ENCODE data around the gene GALNT13. TPM values are rescaled to one million over a fixed set of nuclear protein-coding genes. Genes with fewer than 3 reads are reported as not detected.

GALNT13 gene
- total RNA-seq, 2 experiments from 2014 or later, result not detected

DNA sequence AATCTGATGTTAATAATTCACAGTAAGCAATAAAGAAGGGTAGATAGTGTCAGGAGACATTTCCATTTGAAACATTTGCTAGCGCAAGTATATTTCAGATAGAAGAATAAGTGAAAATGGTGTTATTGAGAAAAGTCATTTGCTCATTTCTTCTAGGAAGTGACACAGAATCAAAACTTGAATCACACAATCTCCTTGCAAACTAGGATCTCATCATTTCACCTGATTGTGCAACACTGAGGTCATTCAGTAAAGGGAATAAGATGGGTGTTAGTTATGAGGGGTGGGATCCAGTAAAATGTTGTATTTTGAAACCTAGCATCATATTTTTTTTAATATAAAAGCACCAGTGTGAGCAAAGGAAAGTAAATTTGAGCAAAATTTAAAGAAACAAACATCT lies 618.8 kb downstream of the GALNT13 start:
- no peak for DNase-seq (ENCODE audit: low spot score)
- no peaks in the 10 kb centered on the region for H3K4me1 ChIP-seq (ENCODE audit: insufficient read depth, low read length, poor library complexity, severe bottlenecking)
- no TSS peak for BruUV-seq (replicated peaks)
- TF ChIP-seq, protein P1, sequence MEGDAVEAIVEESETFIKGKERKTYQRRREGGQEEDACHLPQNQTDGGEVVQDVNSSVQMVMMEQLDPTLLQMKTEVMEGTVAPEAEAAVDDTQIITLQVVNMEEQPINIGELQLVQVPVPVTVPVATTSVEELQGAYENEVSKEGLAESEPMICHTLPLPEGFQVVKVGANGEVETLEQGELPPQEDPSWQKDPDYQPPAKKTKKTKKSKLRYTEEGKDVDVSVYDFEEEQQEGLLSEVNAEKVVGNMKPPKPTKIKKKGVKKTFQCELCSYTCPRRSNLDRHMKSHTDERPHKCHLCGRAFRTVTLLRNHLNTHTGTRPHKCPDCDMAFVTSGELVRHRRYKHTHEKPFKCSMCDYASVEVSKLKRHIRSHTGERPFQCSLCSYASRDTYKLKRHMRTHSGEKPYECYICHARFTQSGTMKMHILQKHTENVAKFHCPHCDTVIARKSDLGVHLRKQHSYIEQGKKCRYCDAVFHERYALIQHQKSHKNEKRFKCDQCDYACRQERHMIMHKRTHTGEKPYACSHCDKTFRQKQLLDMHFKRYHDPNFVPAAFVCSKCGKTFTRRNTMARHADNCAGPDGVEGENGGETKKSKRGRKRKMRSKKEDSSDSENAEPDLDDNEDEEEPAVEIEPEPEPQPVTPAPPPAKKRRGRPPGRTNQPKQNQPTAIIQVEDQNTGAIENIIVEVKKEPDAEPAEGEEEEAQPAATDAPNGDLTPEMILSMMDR (conservative IDR thresholded peaks at IDR 0.05; ENCODE audit: low read length), result no peak
- no peak for TF ChIP-seq EZH2phosphoT487 (IDR thresholded peaks at IDR 0.05; ENCODE audit: borderline replicate concordance, low read depth, low read length)
- H4K20me1 ChIP-seq (ENCODE audit: insufficient read depth, low read length), result no peaks in the 10 kb centered on the region
- H3K9me3 ChIP-seq (ENCODE audit: low read length), result no peaks in the 10 kb centered on the region
- no peaks in the 10 kb centered on the region for H3K9me2 ChIP-seq (ENCODE audit: insufficient read depth, low read length)
- no peak overlapping the region for H3K4me2 ChIP-seq (ENCODE audit: low read length)
- no peak overlapping the region for H2AFZ ChIP-seq (ENCODE audit: low read length)
- no peak overlapping the region for H3K4me3 ChIP-seq (ENCODE audit: low read depth, low read length, poor library complexity, severe bottlenecking)
- no peaks in the 10 kb centered on the region for H3K36me3 ChIP-seq (ENCODE audit: insufficient read depth, low read length)
- no peaks in the 10 kb centered on the region for H3K79me2 ChIP-seq (ENCODE audit: insufficient read depth, low read depth, low read length)
- ChIA-PET POLR2A (no interaction called here), CTCF (ENCODE audit: unreplicated experiment) (no interaction called here)
- no peak overlapping the region for H3K27ac ChIP-seq (ENCODE audit: low read depth, low read length, poor library complexity, severe bottlenecking)
- intact Hi-C loops (cut with micrococcal nuclease; ENCODE audit: unreplicated experiment), result no loop called here

DNA sequence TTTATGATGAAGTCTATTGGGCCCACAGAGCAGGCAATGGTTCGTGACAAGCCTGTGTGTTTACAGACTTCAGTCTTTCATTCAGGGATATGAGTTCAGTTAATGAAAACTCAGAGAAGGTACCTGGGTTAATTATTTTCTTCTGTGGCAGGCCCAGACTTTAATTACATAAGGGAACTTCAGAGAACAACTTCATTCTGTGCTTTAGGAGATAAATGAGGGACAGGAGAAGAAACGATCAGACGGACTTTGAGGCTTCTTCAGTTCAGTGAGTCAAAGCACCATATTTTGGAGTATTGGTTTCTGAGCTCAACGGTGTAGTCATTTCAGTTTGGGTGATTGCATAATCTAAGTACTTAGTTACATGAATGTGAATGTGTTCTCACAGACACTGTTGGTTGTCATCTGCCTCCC lies 623.7 kb downstream of the GALNT13 start:
- POLR2A ChIA-PET, result interaction anchor here (1.6 kb wide), 1 partner anchor 20 kb away, joined by 4 read pairs; no protein-coding TSS in a partner anchor

DNA sequence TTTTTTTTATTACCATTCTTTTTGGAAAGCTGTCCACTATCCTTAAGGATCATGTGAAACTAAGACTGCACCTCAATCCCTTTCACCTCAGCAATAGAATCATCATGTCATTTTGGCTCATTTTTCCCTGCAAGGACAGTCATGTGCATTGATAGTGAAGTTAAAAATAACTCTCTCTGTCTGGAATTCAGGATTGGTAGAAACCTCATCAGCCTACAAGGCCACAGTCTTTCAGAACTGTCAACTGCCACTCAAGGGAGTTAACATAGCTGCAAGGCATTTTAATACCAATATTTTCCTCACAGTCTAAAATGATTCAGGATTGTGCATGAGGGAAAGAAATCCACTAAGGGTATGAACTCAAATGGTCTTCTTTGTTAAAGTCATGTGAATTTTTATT lies 625.3 kb downstream of the GALNT13 start:
- Histone ChIP-seq H3K79me2 (ENCODE audit: insufficient read depth, low read depth, low read length) (no peaks in the 10 kb centered on the region), H3K9me3 (ENCODE audit: low read length) (no peaks in the 10 kb centered on the region), H3K4me2 (ENCODE audit: low read length) (no peak overlapping the region), H2AFZ (ENCODE audit: low read length) (no peak overlapping the region), H3K27ac (ENCODE audit: low read depth, low read length, poor library complexity, severe bottlenecking) (no peak overlapping the region), H4K20me1 (ENCODE audit: insufficient read depth, low read length) (no peaks in the 10 kb centered on the region), H3K36me3 (ENCODE audit: insufficient read depth, low read length) (no peaks in the 10 kb centered on the region), H3K4me1 (ENCODE audit: insufficient read depth, low read length, poor library complexity, severe bottlenecking) (no peaks in the 10 kb centered on the region), H3K4me3 (ENCODE audit: low read depth, low read length, poor library complexity, severe bottlenecking) (no peak overlapping the region), H3K9me2 (ENCODE audit: insufficient read depth, low read length) (no peaks in the 10 kb centered on the region)
- intact Hi-C loops (cut with micrococcal nuclease; ENCODE audit: unreplicated experiment), result no loop called here
- ChIA-PET POLR2A (interaction anchor here (0.6 to 0.7 kb wide), 2 partner anchors 21 to 80 kb away, joined by 3 to 10 read pairs; no protein-coding TSS in a partner anchor), CTCF (ENCODE audit: unreplicated experiment) (no interaction called here)
- no TSS peak for BruUV-seq (replicated peaks)
- DNase-seq (ENCODE audit: low spot score), result no peak
- no peak for TF ChIP-seq EZH2phosphoT487 (IDR thresholded peaks at IDR 0.05; ENCODE audit: borderline replicate concordance, low read depth, low read length)
- TF ChIP-seq, protein P1 (conservative IDR thresholded peaks at IDR 0.05; ENCODE audit: low read length), result no peak

More for the DNA sequence above, 623.7 kb downstream of the GALNT13 start:
- Histone ChIP-seq H3K4me1 (ENCODE audit: insufficient read depth, low read length, poor library complexity, severe bottlenecking) (no peaks in the 10 kb centered on the region), H4K20me1 (ENCODE audit: insufficient read depth, low read length) (no peaks in the 10 kb centered on the region), H3K9me2 (ENCODE audit: insufficient read depth, low read length) (no peaks in the 10 kb centered on the region), H3K36me3 (ENCODE audit: insufficient read depth, low read length) (no peaks in the 10 kb centered on the region), H3K4me3 (ENCODE audit: low read depth, low read length, poor library complexity, severe bottlenecking) (no peak overlapping the region), H3K9me3 (ENCODE audit: low read length) (no peaks in the 10 kb centered on the region), H2AFZ (ENCODE audit: low read length) (no peak overlapping the region), H3K27ac (ENCODE audit: low read depth, low read length, poor library complexity, severe bottlenecking) (no peak overlapping the region), H3K4me2 (ENCODE audit: low read length) (no peak overlapping the region), H3K79me2 (ENCODE audit: insufficient read depth, low read depth, low read length) (no peaks in the 10 kb centered on the region)
- TF ChIP-seq EZH2phosphoT487 (IDR thresholded peaks at IDR 0.05; ENCODE audit: borderline replicate concordance, low read depth, low read length), result no peak
- TF ChIP-seq, protein P1 (conservative IDR thresholded peaks at IDR 0.05; ENCODE audit: low read length), result no peak
- intact Hi-C loops (cut with micrococcal nuclease; ENCODE audit: unreplicated experiment), result no loop called here
- BruUV-seq (replicated peaks), result no TSS peak
- CTCF ChIA-PET (ENCODE audit: unreplicated experiment), result no interaction called here
- no peak for DNase-seq (ENCODE audit: low spot score)

Measured in OCI-LY7 (cell line).